Common myeloid progenitor, CD34-positive (primary cell): Measurements from ENCODE around the gene NFYB.

Experiments
- CTCF ChIA-PET: fragments of 350-600 bp; sonication (Branson Sonifier 250); formaldehyde crosslinking; loops from one replicate; lab custom pipeline; 2021; ENCODE audit warnings: antibody characterized with exemption; lab: Charles Lee
- POLR2A ChIA-PET: fragments of 350-600 bp; sonication (Branson Sonifier 250); formaldehyde crosslinking; loops from one replicate; lab custom pipeline; 2021; ENCODE audit warnings: antibody characterized with exemption; lab: Charles Lee
- DNase-seq, 3 donors: peaks; one replicate each; pipeline versions ENCODE4 v3.0.0 to v3.0.0-alpha.2; 2013
- H3K27ac ChIP-seq, 2 experiments: 1 replicate in 1 of 2; 2 replicates in 1 of 2; pipeline ENCODE4 v1.7.0; 2013; ENCODE audit warnings: inconsistent platforms in 2 of 2, low read length in 2 of 2, mild to moderate bottlenecking in 2 of 2, low read depth in 1 of 2, moderate library complexity in 1 of 2; ENCODE audit not compliant: severe bottlenecking in 2 of 2, insufficient read depth in 1 of 2, poor library complexity in 1 of 2
- H3K27me3 ChIP-seq, 5 experiments: replicated peaks in 2 of 5; 1 replicate in 3 of 5; 2 replicates in 2 of 5; pipeline versions ENCODE4 v1.6.1 to v1.7.0; 2013; ENCODE audit warnings: low read length in 4 of 5, mild to moderate bottlenecking in 2 of 5, moderate library complexity in 2 of 5, inconsistent platforms in 1 of 5; ENCODE audit not compliant: insufficient read depth in 5 of 5, control insufficient read depth in 4 of 5
- H3K36me3 ChIP-seq, 4 experiments: 1 replicate in 2 of 4; 2 replicates in 2 of 4; pipeline versions ENCODE4 v1.6.1 to v1.7.0; 2013; ENCODE audit warnings: low read length in 3 of 4, control low read depth in 1 of 4, mild to moderate bottlenecking in 1 of 4; ENCODE audit not compliant: control insufficient read depth in 4 of 4, insufficient read depth in 4 of 4
- H3K4me1 ChIP-seq, 4 experiments: 1 replicate in 3 of 4; 2 replicates in 1 of 4; pipeline versions ENCODE4 v1.6.1 to v1.7.1; 2013; ENCODE audit warnings: low read length in 3 of 4, mild to moderate bottlenecking in 3 of 4, control low read depth in 1 of 4, inconsistent platforms in 1 of 4, moderate library complexity in 1 of 4; ENCODE audit not compliant: control insufficient read depth in 4 of 4, insufficient read depth in 4 of 4; ENCODE audit errors: control extremely low read depth in 1 of 4
- H3K4me3 ChIP-seq, 7 experiments: 1 replicate in 4 of 7; 2 replicates in 3 of 7; pipeline versions ENCODE4 v1.5.1 to v1.7.0; 2013; ENCODE audit warnings: mild to moderate bottlenecking in 7 of 7, low read length in 6 of 7, moderate library complexity in 6 of 7, inconsistent platforms in 2 of 7, low read depth in 2 of 7, control low read depth in 1 of 7; ENCODE audit not compliant: insufficient read depth in 4 of 7, control insufficient read depth in 1 of 7; ENCODE audit errors: extremely low read depth in 1 of 7
- H3K9me3 ChIP-seq, 5 experiments: 1 replicate in 4 of 5; 2 replicates in 1 of 5; pipeline versions ENCODE4 v1.6.1 to v1.7.1; 2013; ENCODE audit warnings: low read length in 4 of 5, mild to moderate bottlenecking in 2 of 5, inconsistent platforms in 1 of 5, low read depth in 1 of 5, moderate library complexity in 1 of 5; ENCODE audit not compliant: control insufficient read depth in 4 of 5, insufficient read depth in 2 of 5; ENCODE audit errors: control extremely low read depth in 1 of 5
- whole genome bisulfite sequencing: methylation state at CpG from one replicate; pipeline ENCODE4 v1.1.5; 2013; ENCODE audit not compliant: insufficient coverage; 5-methylcytosine and 5-hydroxymethylcytosine counted together

Gene NFYB

GRCh38 chr12:104171785-104172569 is 34.0 kb upstream of the NFYB start:
- CTCF ChIA-PET = interaction anchor here (0.6 to 1.3 kb wide), 2 partner anchors 44 to 117 kb away, joined by 3 to 4 read pairs; partner anchors contain the start of gene TXNRD1
- no peaks in the 10 kb centered on the region for H3K36me3 ChIP-seq
- DNase-seq = peak in 1 of 3 donors; percentile 6
- POLR2A ChIA-PET = no interaction called here
- H3K4me3 ChIP-seq = no peak overlapping the region
- H3K27ac ChIP-seq = no peak overlapping the region
- H3K27me3 ChIP-seq = no peaks in the 10 kb centered on the region
- 63% methylated on average over 14 of the region's 28 CpGs for WGBS
- peaks cover 0 to 2% (median 0%) of the 10 kb centered on the region in 4 experiments for H3K4me1 ChIP-seq
- H3K9me3 ChIP-seq = no peaks in the 10 kb centered on the region

- WGBS = 100% methylated on average over 3 of the region's 5 CpGs
- H3K9me3 ChIP-seq = no peaks in the 10 kb centered on the region
- H3K4me1 ChIP-seq = no peaks in the 10 kb centered on the region
- H3K36me3 ChIP-seq = no peaks in the 10 kb centered on the region
- ChIA-PET POLR2A (no interaction called here), CTCF (interaction anchor here (1.5 kb wide), 1 partner anchor 15 kb away, joined by 3 read pairs; no protein-coding TSS in a partner anchor)
- no peaks in the 10 kb centered on the region for H3K27me3 ChIP-seq
- H3K4me3 ChIP-seq = no peak overlapping the region
- DNase-seq = no peak
- no peak overlapping the region for H3K27ac ChIP-seq
These were observed 30.6 kb upstream of the NFYB start for GRCh38 chr12:104168596-104168995.

GRCh38 chr12:104167519-104168458 is 29.8 kb upstream of the NFYB start:
- no peak for DNase-seq
- no peaks in the 10 kb centered on the region for H3K36me3 ChIP-seq
- WGBS = 88% methylated on average over 1 of the region's 5 CpGs
- POLR2A ChIA-PET = no interaction called here
- no peak overlapping the region for H3K27ac ChIP-seq
- H3K9me3 ChIP-seq = no peaks in the 10 kb centered on the region
- no peak overlapping the region for H3K4me3 ChIP-seq
- no peaks in the 10 kb centered on the region for H3K4me1 ChIP-seq
- H3K27me3 ChIP-seq = no peaks in the 10 kb centered on the region
- CTCF ChIA-PET = interaction anchor here (1.5 kb wide), 1 partner anchor 14 kb away, joined by 3 read pairs; no protein-coding TSS in a partner anchor

GRCh38 chr12:104166465-104166864 is 28.5 kb upstream of the NFYB start:
- Histone ChIP-seq H3K4me3 (no peak overlapping the region), H3K27ac (no peak overlapping the region), H3K4me1 (no peaks in the 10 kb centered on the region), H3K27me3 (no peaks in the 10 kb centered on the region), H3K36me3 (no peaks in the 10 kb centered on the region), H3K9me3 (no peaks in the 10 kb centered on the region)
- ChIA-PET CTCF (interaction anchor here (0.9 kb wide), 1 partner anchor 36 kb away, joined by 3 read pairs; no protein-coding TSS in a partner anchor), POLR2A (no interaction called here)
- DNase-seq = no peak
- 94% methylated on average over 3 of the region's 6 CpGs for WGBS

GRCh38 chr12:104165801-104166200 is 27.8 kb upstream of the NFYB start:
- Histone ChIP-seq H3K27ac (no peak overlapping the region), H3K27me3 (no peaks in the 10 kb centered on the region), H3K4me1 (no peaks in the 10 kb centered on the region), H3K9me3 (no peaks in the 10 kb centered on the region), H3K36me3 (no peaks in the 10 kb centered on the region), H3K4me3 (no peak overlapping the region)
- no peak for DNase-seq
- CTCF ChIA-PET = interaction anchor here (0.7 to 1.6 kb wide), 3 partner anchors 13 to 36 kb away, joined by 3 to 4 read pairs (median 3); no protein-coding TSS in a partner anchor
- POLR2A ChIA-PET = interaction anchor here (0.6 kb wide), 1 partner anchor 33 kb away, joined by 4 read pairs; no protein-coding TSS in a partner anchor
- 100% methylated on average over 1 of the region's 2 CpGs for WGBS

- H3K27ac ChIP-seq = no peak overlapping the region
- POLR2A ChIA-PET = no interaction called here
- H3K36me3 ChIP-seq = no peaks in the 10 kb centered on the region
- H3K4me1 ChIP-seq = no peaks in the 10 kb centered on the region
- CTCF ChIA-PET = interaction anchor here (1.6 kb wide), 1 partner anchor 14 kb away, joined by 4 read pairs; no protein-coding TSS in a partner anchor
- DNase-seq = no peak
- H3K4me3 ChIP-seq = no peak overlapping the region
- 100% methylated on average over 1 of the region's 1 CpG for WGBS
- H3K27me3 ChIP-seq = no peaks in the 10 kb centered on the region
- H3K9me3 ChIP-seq = no peaks in the 10 kb centered on the region
These were observed 26.6 kb upstream of the NFYB start for GRCh38 chr12:104164634-104165033.
